SK-N-MC (cell line): ENCODE measurements around the gene KBTBD13.

ENCODE experiments used
- EZH2 ChIP-seq: fragments of 200-600 bp; sonication (generic); IDR thresholded peaks from one replicate; pipeline ENCODE4 v1.6.1; 2017; ENCODE audit warnings: antibody characterized with exemption
- POLR2AphosphoS5 ChIP-seq: IDR thresholded peaks from 2 replicates; pipeline ENCODE4 v1.6.1; 2012; ENCODE audit warnings: mild to moderate bottlenecking, low read depth, low read length, borderline replicate concordance

DNA sequence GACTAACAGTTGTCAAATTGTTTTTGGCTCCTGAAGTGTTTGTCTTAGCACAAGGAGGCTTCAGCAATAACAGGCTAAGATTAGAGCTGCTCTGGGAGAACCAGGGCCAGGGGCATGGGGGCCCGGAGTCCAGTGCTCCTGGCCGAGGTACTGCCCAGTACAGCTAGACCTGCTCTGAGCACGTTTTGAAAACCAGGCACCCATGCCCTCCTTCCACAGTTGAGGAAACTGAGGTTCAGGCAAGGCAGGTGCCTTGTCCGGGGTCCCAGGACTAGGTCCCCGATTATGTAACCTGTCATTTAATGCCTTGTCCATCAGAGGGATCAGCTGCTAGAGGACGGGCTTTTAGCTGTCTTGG is 19.2 kb downstream of the KBTBD13 start:
- TF ChIP-seq POLR2AphosphoS5 = no peak
- TF ChIP-seq EZH2 = no peak
